CD4-positive, alpha-beta T cell treated with Interleukin-1 beta for 1 hour (primary cell): ENCODE data around the gene SYDE2.

ENCODE experiments used
- DNase-seq, 2 donors: peaks; one replicate each; pipeline ENCODE4 v3.0.0-alpha.2; 2020 to 2022

SYDE2 gene

DNA sequence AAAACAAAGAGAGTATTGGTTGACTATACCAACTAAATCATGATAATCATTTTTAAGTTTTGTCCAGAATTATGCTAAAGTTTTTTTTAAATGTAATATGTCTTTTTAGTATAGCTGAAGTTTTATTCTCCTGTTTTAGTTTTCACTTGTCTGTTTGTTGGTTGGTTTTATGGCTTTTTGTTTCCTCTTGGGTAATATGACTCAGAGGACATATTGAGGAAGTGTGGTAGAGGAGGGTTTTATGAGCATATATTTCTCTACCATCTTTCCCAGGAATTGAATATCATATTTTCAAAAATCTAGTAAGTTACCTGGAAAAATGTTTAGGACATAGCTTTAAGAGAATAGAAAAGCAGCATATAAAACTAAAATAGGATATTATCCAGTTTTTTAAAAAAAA lies 84.0 kb downstream of the SYDE2 start:
- no peak for DNase-seq

DNA sequence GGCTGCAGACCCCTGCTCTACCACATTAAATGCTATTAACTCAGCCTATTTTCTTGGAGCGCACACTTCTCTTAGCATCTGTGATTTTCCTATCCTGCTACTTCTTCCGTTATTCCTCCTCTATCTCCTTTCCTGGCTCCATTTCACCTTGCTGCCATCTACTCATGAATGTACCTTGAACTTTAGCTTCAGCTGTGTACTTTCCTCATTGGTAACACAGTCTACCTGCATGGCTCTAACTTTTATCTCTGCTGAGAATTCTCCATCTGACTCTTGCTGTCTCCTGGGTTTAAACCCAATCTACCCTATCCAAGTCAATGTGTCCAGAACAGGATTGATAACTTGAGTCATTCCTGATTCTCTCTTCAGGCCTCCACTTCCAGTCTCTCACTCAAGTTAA lies 84.9 kb downstream of the SYDE2 start:
- DNase-seq = no peak

DNA sequence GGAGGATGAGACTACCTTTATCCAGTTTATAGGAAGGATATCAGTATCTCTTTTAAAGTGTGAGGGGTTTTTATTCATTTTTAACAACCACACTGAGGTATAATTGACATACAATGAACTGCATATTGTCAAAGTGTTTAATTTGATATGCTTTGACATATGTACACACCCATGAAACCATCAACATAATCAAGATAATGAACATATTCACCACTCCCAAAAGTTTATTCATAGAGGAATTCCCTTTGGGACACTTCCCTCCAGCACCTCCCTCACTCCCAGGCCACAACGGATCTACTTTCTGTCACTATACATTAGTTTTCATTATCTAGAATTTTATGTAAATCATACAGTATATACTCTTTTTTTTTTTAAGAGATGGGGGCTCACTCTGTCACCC lies 89.1 kb downstream of the SYDE2 start:
- DNase-seq = no peak

DNA sequence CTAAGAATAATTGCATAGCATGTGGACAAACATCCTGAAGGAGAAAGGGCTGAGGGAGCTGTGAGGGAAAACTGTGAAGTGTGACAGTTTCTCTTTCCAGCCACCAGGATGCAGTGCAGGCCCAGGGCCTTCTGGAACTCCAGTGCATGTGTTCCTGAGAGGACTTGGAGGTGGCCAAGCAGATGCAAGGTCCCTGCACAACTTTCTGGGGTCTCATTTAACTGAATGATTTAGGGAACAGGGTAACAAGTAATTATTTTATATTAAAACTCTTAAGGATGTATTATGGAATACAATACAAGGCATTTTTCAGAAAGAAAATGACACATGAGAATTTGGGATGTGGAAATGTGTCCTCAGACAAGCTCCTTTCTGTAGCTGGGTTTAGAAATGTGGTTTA lies 91.3 kb downstream of the SYDE2 start:
- DNase-seq = peak; percentile 39 to 46
